HG03354 (cell line): ENCODE measurements around the gene SCARB2.
A peak's percentile ranks its signal among the peaks of the same experiment; 100 is the strongest.

ENCODE experiments used
- ATAC-seq: cut with Tn5 transposase; IDR thresholded peaks from one replicate; pipeline ENCODE4 v1.9.1; 2021; ENCODE audit warnings: mild to moderate bottlenecking; ENCODE audit not compliant: unreplicated experiment, poor library complexity, severe bottlenecking

Gene SCARB2

GRCh38 chr4:76168688-76169087 is 44.9 kb downstream of the SCARB2 start:
- no peak for ATAC-seq

- no peak for ATAC-seq
These were observed 47.1 kb downstream of the SCARB2 start for GRCh38 chr4:76166480-76166879.

GRCh38 chr4:76160355-76160754 is 53.3 kb downstream of the SCARB2 start:
- no peak for ATAC-seq

- no peak for ATAC-seq
These were observed 57.0 kb downstream of the SCARB2 start for GRCh38 chr4:76156635-76157034.

DNA sequence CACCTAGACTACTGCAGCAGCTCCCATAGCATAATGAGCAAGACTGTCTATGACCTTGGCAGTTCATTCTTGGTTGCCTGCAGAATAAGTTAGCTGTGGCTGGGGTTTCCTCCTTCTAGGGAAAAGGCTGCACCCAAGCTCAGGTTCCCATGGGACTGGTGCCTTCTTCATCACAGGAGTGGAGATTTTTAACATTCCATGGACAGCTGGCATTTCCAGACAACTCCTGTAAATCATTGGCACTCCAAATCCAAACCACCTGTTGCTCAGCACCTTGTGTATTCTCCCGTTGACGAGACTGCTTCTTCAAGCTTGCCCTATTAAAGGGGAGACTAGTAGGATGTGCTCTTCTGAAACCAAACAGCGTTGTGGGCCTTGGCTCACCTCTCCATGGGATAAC is 57.6 kb downstream of the SCARB2 start:
- no peak for ATAC-seq

GRCh38 chr4:76153356-76153755 is 60.3 kb downstream of the SCARB2 start:
- no peak for ATAC-seq

DNA sequence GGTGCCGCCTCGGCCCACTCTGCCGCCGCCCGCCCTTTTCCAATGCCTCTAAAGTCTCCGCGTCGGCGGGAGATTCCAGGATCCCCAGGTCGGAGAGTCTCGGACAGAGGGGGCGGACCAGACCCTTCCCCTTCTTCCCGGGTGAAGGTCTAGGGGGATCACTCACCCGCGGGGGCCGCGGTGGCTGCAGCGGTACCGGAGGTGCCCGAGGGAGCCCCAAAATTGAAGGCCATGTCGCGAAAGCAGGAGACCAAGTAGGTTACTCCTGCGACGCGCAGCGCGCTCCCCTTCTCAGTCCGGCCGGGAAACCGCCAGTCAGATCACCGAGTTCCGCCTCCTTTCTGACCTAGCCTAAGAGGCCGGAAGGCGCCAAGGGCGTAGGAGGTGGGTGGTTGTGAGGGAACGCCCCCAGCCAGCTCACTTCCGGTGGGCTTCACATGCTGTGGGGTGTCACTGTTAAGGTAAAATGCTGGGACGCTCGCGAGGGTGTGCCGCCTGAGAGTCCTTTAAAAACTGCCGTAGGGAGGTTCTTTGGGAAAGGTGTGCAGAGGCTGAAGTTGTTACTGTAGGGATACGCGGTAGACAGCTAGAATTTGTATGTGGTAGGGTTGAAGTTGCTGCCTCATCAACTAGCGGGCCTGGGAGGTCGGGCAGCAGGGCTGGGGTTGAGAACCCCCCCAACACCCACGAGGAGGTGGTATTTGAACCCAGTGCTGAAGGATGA is 65.3 kb downstream of the SCARB2 start, which contains the start of gene NUP54:
Gene NUP54 (minus strand): TSS at position 256 of the 724 bp plus-strand sequence. CDS start 23 bp downstream, at position 233.
- ATAC-seq = peak; percentile 99

- ATAC-seq = peak; percentile 42
These were observed 66.0 kb downstream of the SCARB2 start for GRCh38 chr4:76147454-76148141.

GRCh38 chr4:76144546-76144945 is 69.1 kb downstream of the SCARB2 start:
- no peak for ATAC-seq

- ATAC-seq = no peak
These were observed 72.4 kb downstream of the SCARB2 start for GRCh38 chr4:76141241-76141640.

DNA sequence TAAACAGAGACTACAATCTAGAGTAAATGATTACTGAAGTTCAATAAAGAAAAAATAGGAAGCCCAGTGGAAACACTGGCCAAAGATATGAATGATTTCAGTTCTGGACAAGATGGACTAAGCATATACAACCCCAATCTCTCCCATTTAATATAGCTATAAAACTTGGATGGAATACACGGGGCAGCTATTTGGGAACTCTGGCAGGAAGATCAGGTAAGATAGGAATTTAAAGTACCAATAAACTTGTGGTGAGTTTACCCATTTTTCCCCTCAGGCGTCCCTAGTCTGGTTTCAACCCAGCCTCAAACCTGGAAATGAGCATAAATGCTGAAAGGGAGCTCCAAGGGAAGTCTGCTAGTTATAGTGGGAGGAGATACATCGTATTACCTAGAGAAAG is 85.9 kb downstream of the SCARB2 start:
- ATAC-seq = no peak

DNA sequence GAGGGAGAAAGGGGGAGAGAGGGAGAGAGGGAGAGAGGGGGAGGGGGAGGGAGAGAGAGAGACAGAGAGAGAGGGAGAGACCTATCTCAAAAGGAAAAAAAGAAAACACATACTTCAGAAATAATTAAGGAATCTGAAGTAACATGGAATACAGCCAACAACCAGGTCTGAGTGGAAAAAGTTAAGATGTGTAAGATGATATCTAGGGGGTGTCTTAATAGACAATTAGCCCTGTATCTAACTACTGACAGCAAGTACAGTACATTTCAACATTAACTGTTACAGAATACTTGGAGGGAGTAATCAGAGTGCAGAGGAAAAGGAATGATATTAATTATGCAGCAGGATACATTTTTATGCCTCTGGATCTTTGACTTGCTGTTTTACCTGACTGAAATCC is 87.8 kb downstream of the SCARB2 start:
- no peak for ATAC-seq

- no peak for ATAC-seq
These were observed 93.4 kb downstream of the SCARB2 start for GRCh38 chr4:76120199-76120598.

GRCh38 chr4:76117536-76117935 is 96.1 kb downstream of the SCARB2 start:
- ATAC-seq = no peak

GRCh38 chr4:76116821-76117220 is 96.8 kb downstream of the SCARB2 start:
- no peak for ATAC-seq
